ENCODE data around the gene GPR176. TPM values are rescaled to one million over a fixed set of nuclear protein-coding genes. Genes with fewer than 3 reads are reported as not detected.
A peak's percentile ranks its signal among the peaks of the same experiment; 100 is the strongest.

The GPR176 gene
- total and polyA plus RNA-seq, 2 experiments from 2014 or later = 2.7 to 7.0 TPM

GRCh38 chr15:39889601-39890000 is 30.5 kb downstream of the GPR176 start:
- H3K9me3 ChIP-seq (ENCODE audit: low read depth) = no peaks in the 10 kb centered on the region
- no peak for DNase-seq (ENCODE audit: low spot score)
- H3K4me3 ChIP-seq = no peak overlapping the region
- H3K4me2 ChIP-seq = no peak overlapping the region
- no peak overlapping the region for H2AFZ ChIP-seq
- H3K9me2 ChIP-seq (replicated peaks; ENCODE audit: insufficient read depth) = no peaks in the 10 kb centered on the region
- no peaks in the 10 kb centered on the region for H3K27me3 ChIP-seq
- no peak overlapping the region for H3K27ac ChIP-seq
- peaks cover 12% of the 10 kb centered on the region for H3K4me1 ChIP-seq (ENCODE audit: insufficient read depth)
- no peaks in the 10 kb centered on the region for H3K36me3 ChIP-seq (replicated peaks; ENCODE audit: insufficient read depth, low read depth)
- TF ChIP-seq CTCF (IDR thresholded peaks at IDR 0.05; ENCODE audit: poor library complexity) = no peak
- TF ChIP-seq EZH2 (IDR thresholded peaks at IDR 0.05; ENCODE audit: borderline replicate concordance) = no peak
- TF ChIP-seq EZH2phosphoT487 (IDR thresholded peaks at IDR 0.05; ENCODE audit: low read depth, severe bottlenecking, unreplicated experiment) = no peak
- H3K79me2 ChIP-seq = no peaks in the 10 kb centered on the region
- 96% methylated on average over 3 of the region's 3 CpGs for WGBS (ENCODE audit: low lambda C conversion rate, missing lambda C conversion rate)
- H4K20me1 ChIP-seq (ENCODE audit: insufficient read depth, poor library complexity, severe bottlenecking) = no peaks in the 10 kb centered on the region

GRCh38 chr15:39888809-39889208 is 31.3 kb downstream of the GPR176 start:
- no peaks in the 10 kb centered on the region for H3K9me2 ChIP-seq (replicated peaks; ENCODE audit: insufficient read depth)
- TF ChIP-seq EZH2phosphoT487 (IDR thresholded peaks at IDR 0.05; ENCODE audit: low read depth, severe bottlenecking, unreplicated experiment) = peak; percentile 53
- TF ChIP-seq EZH2 (IDR thresholded peaks at IDR 0.05; ENCODE audit: borderline replicate concordance) = no peak
- no peak for TF ChIP-seq CTCF (IDR thresholded peaks at IDR 0.05; ENCODE audit: poor library complexity)
- H3K9me3 ChIP-seq (ENCODE audit: low read depth) = no peaks in the 10 kb centered on the region
- 32% methylated on average over 2 of the region's 2 CpGs for WGBS (ENCODE audit: low lambda C conversion rate, missing lambda C conversion rate)
- H3K4me3 ChIP-seq = no peak overlapping the region
- H4K20me1 ChIP-seq (ENCODE audit: insufficient read depth, poor library complexity, severe bottlenecking) = no peaks in the 10 kb centered on the region
- no peak overlapping the region for H3K4me2 ChIP-seq
- no peaks in the 10 kb centered on the region for H3K27me3 ChIP-seq
- no peak overlapping the region for H2AFZ ChIP-seq
- H3K4me1 ChIP-seq (ENCODE audit: insufficient read depth) = peaks cover 12% of the 10 kb centered on the region
- H3K79me2 ChIP-seq = no peaks in the 10 kb centered on the region
- DNase-seq (ENCODE audit: low spot score) = peak; percentile 12
- H3K27ac ChIP-seq = no peak overlapping the region
- no peaks in the 10 kb centered on the region for H3K36me3 ChIP-seq (replicated peaks; ENCODE audit: insufficient read depth, low read depth)

DNA sequence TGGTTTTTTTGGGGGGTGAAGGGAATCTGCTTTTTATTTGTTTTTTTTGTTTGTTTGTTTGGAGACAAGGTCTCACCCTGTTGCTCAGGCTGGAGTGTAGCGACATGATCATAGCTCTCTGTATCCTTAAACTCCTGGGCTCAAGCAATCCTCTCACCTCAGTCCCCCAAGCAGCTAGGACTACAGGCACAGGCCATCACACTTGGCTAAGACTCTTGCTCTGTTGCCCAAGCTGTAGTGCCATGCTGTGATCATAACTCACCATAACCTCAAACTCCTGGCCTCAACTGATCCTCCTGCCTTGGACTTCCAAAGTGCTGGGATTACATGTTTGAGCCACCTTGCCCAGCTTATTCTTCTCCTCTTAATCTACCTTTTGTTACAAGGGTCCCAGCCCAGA is 31.8 kb downstream of the GPR176 start:
- Histone ChIP-seq H2AFZ (no peak overlapping the region), H3K4me3 (no peak overlapping the region), H3K27me3 (no peaks in the 10 kb centered on the region), H3K36me3 (replicated peaks; ENCODE audit: insufficient read depth, low read depth) (no peaks in the 10 kb centered on the region), H3K79me2 (no peaks in the 10 kb centered on the region), H3K4me1 (ENCODE audit: insufficient read depth) (peaks cover 12% of the 10 kb centered on the region), H3K9me3 (ENCODE audit: low read depth) (no peaks in the 10 kb centered on the region), H3K9me2 (replicated peaks; ENCODE audit: insufficient read depth) (no peaks in the 10 kb centered on the region), H3K4me2 (no peak overlapping the region), H3K27ac (no peak overlapping the region), H4K20me1 (ENCODE audit: insufficient read depth, poor library complexity, severe bottlenecking) (no peaks in the 10 kb centered on the region)
- DNase-seq (ENCODE audit: low spot score) = no peak
- WGBS (ENCODE audit: low lambda C conversion rate, missing lambda C conversion rate) = 55% methylated on average over 1 of the region's 1 CpG
- TF ChIP-seq EZH2phosphoT487 (IDR thresholded peaks at IDR 0.05; ENCODE audit: low read depth, severe bottlenecking, unreplicated experiment) (no peak), EZH2 (IDR thresholded peaks at IDR 0.05; ENCODE audit: borderline replicate concordance) (no peak), CTCF (IDR thresholded peaks at IDR 0.05; ENCODE audit: poor library complexity) (no peak)

GRCh38 chr15:39887832-39888231 is 32.2 kb downstream of the GPR176 start:
- Histone ChIP-seq H3K4me3 (no peak overlapping the region), H4K20me1 (ENCODE audit: insufficient read depth, poor library complexity, severe bottlenecking) (no peaks in the 10 kb centered on the region), H3K27me3 (no peaks in the 10 kb centered on the region), H3K27ac (no peak overlapping the region), H3K4me2 (no peak overlapping the region), H3K36me3 (replicated peaks; ENCODE audit: insufficient read depth, low read depth) (no peaks in the 10 kb centered on the region), H3K79me2 (no peaks in the 10 kb centered on the region), H3K9me2 (replicated peaks; ENCODE audit: insufficient read depth) (no peaks in the 10 kb centered on the region), H3K9me3 (ENCODE audit: low read depth) (no peaks in the 10 kb centered on the region), H3K4me1 (ENCODE audit: insufficient read depth) (peaks cover 12% of the 10 kb centered on the region), H2AFZ (no peak overlapping the region)
- no peak for TF ChIP-seq EZH2 (IDR thresholded peaks at IDR 0.05; ENCODE audit: borderline replicate concordance)
- peak; percentile 50 for TF ChIP-seq CTCF (IDR thresholded peaks at IDR 0.05; ENCODE audit: poor library complexity)
- no peak for TF ChIP-seq EZH2phosphoT487 (IDR thresholded peaks at IDR 0.05; ENCODE audit: low read depth, severe bottlenecking, unreplicated experiment)
- DNase-seq (ENCODE audit: low spot score) = peak; percentile 61
- 38% methylated on average over 1 of the region's 1 CpG for WGBS (ENCODE audit: low lambda C conversion rate, missing lambda C conversion rate)
